GM18870 (cell line): Measurements from ENCODE around the gene HYCC2.
"Not testable (repeated sequence)": the region's sequence is repeated elsewhere in the genome, so short reads cannot be mapped to it uniquely, and the experiment has no call there.

Experiments used
- ATAC-seq: cut with Tn5 transposase; IDR thresholded peaks from one replicate; pipeline ENCODE4 v1.9.1; 2021; ENCODE audit warnings: moderate library complexity; ENCODE audit not compliant: unreplicated experiment

HYCC2 gene

DNA sequence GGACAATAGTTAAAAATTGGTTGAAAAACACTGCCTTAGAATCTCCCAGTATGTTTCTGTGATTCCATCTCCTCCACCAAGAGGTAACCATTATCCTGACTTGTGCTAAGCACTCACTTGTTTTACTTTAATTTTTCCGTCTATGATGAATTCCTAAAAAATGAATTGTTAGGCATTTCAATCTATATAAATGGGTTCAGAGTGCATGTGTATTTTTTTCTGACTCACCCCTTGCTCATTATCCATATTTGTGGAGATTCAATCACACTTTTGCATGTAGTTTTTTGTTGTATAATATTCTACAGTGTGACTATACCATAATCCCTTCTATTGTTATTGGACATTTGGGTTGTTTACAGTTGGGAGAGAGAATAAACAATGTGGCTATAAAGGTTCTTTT lies 1.6 kb upstream of the HYCC2 start:
- no peak for ATAC-seq

- no peak for ATAC-seq
Measured at GRCh38 chr2:201072201-201072530, 695 bp upstream of the HYCC2 start.

DNA sequence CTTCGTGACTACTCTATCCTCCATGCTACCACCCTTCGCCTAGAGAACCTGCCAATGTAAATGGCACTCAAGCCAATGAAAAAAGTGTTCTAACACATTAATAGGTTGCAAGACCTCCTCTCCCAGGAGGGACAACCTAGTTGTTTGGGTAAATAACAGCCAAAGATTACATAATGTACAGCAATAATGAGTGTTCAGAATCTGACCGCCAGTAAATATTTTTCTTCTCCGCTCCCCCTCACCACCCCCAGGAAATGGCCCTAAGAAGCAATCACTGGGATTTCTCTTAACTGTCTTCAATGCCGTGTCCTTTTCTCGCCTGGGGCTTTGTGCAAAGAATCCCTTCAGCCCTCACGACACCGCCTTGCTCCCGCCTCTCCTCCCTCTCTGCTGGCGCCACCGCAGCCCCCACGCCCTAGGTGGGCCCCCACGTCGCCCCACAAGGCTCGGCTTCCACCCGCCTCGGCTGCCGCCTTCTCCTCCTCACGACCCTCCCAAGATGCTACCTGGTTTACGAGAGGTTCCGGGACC lies 458 bp downstream of the HYCC2 start:
- ATAC-seq: no peak

DNA sequence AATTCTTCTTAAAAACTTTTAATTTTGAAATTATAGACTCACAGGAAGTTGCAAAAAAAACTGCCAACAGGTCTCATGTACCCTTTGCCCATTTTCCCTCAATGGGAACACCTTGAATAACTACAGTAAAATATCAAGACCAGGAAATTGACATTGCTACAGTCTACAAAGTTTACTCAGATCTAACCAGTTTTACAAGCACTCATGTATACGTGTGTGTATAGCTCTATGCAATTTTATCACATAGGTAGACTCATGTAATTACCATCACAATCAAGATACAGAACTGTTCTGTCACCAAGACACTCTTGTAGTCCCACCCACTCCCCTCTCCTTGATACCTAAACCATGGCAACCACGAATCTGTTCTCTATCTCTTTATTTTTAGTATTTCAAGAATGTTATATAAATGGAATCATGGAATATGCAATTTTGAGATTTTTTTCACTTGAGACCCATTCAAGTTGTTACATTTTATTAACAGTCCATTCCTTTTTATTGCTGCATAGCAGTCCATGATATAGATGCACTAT lies 6.6 kb downstream of the HYCC2 start:
- no peak for ATAC-seq

DNA sequence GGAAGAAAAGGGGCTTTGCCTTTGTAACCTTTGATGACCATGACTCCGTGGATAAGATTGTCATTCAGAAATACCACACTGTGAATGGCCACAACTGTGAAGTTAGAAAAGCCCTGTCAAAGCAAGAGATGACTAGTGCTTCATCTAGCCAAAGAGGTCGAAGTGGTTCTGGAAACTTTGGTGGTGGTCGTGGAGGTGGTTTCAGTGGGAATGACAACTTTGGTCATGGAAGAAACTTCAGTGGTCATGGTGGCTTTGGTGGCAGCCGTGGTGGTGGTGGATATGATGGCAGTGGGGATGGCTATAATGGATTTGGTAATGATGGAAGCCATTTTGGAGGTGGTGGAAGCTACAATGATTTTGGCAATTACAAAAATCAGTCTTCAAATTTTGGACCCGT lies 8.0 kb downstream of the HYCC2 start:
- ATAC-seq: not testable (repeated sequence)

GRCh38 chr2:201059961-201060755 lies 11.3 kb downstream of the HYCC2 start:
- ATAC-seq: no peak

DNA sequence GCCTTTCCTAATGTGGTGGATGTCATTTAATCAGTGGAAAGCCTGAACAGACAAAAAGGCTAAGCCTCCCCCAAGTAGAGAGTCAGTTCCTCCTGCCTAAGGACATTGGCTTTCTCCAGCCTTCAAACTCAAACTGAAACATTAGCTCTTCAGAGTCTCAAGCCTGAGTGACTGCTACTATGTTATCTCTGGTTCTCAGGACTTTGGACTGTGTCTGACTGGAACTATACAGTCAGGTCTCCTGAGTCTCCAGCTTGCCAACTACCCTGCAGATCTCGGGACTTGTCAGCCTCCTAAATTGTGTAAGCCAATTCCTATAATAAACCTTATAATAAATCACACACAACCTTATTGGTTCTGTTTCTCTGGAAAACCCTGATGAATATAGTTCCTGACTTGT lies 12.6 kb downstream of the HYCC2 start:
- no peak for ATAC-seq

DNA sequence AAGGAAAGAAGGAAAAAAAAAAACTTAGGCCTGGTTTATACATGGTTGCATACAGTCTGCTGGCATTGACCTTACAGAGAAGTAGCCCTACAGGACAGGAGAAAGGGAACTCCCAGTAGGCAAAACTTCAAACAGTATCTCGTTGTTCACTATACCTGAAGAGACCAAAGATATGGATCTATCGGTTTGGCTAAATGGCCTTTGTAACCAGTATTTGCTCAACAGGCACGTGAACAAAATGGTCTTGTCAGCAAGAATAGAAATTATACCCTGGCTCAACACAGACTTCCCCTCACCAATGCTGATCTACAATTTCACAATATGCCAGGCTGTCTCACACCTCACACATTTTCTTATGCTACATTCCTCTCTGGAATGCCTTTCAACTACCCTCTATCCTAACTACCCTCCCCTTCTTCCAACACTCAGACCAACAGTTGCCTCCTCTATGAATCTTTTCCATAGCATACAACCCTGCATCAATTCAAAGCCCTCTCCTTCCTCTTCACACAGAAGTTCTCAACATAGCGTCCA lies 13.7 kb downstream of the HYCC2 start:
- no peak for ATAC-seq

GRCh38 chr2:201057087-201057521 lies 14.4 kb downstream of the HYCC2 start:
- ATAC-seq: no peak

GRCh38 chr2:201049455-201049854 lies 22.0 kb downstream of the HYCC2 start:
- no peak for ATAC-seq

- no peak for ATAC-seq
Measured at GRCh38 chr2:201046881-201047280, 24.6 kb downstream of the HYCC2 start.

DNA sequence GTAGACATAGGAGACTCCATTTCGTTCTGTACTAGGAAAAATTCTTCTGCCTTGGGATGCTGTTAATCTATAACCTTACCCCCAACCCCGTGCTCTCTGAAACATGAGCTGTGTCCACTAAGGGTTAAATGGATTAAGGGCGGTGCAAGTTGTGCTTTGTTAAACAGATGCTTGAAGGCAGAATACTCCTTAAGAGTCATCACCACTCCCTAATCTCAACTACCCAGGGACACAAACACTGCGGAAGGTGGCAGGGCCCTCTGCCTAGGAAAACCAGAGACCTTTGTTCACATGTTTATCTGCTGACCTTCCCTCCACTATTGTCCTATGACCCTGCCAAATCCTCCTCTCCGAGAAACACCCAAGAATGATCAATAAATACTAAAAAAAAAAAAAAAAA lies 28.4 kb downstream of the HYCC2 start:
- not testable (repeated sequence) for ATAC-seq

DNA sequence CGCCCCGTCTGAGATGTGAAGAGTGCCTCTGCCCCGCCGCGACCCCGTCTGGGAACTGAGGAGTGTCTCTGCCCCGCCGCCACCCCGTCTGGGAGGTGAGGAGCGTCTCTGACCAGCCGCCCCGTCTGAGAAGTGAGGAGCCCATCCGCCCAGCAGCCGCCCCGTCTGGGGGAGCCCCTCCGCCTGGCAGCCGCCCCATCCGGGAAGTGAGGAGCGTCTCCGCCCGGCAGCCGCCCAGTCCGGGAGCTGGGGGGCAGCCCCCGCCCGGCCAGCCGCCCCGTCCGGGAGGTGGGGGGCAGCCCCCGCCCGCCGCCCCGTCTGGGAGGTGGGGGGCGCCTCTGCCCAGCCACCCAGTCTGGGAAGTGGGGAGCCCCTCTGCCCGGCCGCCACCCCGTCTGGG lies 29.0 kb downstream of the HYCC2 start:
- ATAC-seq: not testable (repeated sequence)

GRCh38 chr2:201040867-201041628 lies 30.4 kb downstream of the HYCC2 start:
- no peak for ATAC-seq

DNA sequence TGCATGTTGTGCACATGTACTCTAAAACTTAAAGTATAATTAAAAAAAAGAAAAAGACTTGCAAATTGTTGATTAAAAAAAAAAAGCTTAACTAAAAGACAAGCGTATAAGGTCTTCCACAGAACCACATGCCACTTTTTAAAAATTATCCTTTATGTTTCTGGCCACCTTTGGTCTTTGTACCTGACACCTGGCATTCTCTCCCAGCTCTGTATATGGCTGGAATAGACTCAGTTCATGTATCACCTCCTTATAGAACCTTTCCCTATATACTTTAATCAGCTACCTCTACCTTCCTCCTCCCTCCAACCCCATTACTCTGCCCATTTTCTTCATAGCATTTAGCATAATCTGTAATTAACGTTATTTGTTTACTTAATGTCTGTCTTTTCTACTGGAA lies 32.6 kb downstream of the HYCC2 start:
- no peak for ATAC-seq

GRCh38 chr2:201038361-201038760 lies 33.1 kb downstream of the HYCC2 start:
- not testable (repeated sequence) for ATAC-seq

DNA sequence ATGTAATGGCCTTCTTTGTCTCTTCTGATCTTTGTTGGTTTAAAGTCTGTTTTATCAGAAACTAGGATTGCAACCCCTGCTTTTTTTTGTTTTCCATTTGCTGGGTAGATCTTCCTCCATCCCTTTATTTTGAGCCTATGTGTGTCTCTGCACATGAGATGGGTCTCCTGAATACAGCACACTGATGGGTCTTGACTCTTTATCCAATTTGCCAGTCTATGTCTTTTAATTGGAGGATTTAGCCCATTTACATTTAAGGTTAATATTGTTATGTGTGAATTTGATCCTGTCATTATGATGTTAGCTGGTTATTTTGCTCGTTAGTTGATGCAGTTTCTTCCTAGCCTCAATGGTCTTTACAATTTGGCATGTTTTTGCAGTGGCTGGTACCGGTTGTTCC lies 37.1 kb downstream of the HYCC2 start:
- not testable (repeated sequence) for ATAC-seq

GRCh38 chr2:201024518-201024917 lies 47.0 kb downstream of the HYCC2 start:
- ATAC-seq: no peak

DNA sequence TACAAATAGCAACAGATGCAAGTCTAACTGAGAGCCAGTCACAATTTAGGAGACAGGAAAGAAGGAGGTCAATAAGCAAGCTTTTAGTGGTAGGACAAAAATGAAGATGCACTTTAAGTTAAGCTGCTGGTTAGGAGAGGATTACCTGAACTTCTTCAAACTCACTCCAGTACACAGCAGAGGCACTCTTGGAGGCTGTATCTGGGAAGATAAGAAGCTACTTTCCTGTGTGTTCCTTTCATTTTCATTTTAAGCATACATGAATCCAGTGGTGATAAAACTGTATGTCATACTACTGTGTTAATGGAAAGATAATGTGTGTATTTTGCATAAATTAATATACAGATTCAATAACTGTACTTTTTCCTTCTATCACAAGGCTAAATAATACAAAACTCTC lies 49.6 kb downstream of the HYCC2 start:
- ATAC-seq: peak; percentile 68
